GM10266 (cell line): ENCODE results near the gene KCNN3.

Experiments
- DNase-seq: peaks from one replicate; pipeline ENCODE4 v3.0.0; 2012; ENCODE audit errors: extremely low spot score
- TF ChIP-seq, protein P1 (sequence below): IDR thresholded peaks from 2 replicates; pipeline ENCODE4 v1.5.1; 2012; ENCODE audit warnings: mild to moderate bottlenecking, low read depth; ENCODE audit not compliant: control insufficient read depth, insufficient read depth; ENCODE audit errors: missing control alignments

Gene KCNN3

DNA sequence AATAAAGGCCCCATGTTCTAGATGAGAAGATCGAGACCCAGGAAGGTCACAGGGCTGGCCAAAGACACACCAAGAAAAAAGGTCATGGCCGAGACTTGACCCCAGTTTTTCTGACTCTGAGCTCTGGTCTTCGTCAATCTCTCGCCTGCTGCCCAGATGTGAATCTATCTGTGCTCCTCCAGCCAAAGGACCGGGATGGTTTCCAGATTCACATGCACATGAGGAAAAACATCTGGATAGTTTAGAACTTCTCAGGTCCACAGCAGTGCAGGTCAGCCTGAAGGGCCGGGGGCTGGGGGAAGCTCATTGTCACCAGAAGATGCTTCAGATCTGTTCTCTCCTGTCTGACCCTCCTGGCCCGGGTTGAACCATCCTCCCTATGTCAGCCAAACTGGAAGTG, 49.0 kb downstream of the KCNN3 start:
- DNase-seq: no peak
- TF ChIP-seq, protein P1, sequence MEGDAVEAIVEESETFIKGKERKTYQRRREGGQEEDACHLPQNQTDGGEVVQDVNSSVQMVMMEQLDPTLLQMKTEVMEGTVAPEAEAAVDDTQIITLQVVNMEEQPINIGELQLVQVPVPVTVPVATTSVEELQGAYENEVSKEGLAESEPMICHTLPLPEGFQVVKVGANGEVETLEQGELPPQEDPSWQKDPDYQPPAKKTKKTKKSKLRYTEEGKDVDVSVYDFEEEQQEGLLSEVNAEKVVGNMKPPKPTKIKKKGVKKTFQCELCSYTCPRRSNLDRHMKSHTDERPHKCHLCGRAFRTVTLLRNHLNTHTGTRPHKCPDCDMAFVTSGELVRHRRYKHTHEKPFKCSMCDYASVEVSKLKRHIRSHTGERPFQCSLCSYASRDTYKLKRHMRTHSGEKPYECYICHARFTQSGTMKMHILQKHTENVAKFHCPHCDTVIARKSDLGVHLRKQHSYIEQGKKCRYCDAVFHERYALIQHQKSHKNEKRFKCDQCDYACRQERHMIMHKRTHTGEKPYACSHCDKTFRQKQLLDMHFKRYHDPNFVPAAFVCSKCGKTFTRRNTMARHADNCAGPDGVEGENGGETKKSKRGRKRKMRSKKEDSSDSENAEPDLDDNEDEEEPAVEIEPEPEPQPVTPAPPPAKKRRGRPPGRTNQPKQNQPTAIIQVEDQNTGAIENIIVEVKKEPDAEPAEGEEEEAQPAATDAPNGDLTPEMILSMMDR: no peak

DNA sequence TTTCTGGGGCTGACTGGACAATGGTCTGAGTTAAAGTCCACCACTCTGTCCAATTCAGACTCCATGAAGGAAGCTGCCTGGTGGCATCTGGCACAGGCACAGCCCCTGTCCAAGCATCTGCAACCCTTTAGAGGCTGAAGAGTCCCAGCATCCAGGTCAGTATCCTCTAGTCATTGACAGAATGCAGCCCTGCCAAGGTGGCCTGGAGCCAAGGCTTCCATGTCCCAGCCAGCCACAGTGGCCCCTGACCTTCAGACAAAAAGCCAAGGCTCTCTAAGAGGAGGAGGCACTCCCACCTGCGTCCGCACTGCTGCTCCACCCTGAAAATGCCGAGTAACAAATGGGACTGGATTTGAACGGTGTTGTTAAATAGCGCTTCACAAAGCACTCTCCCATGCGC, 49.4 kb downstream of the KCNN3 start:
- TF ChIP-seq, protein P1: no peak
- DNase-seq: no peak

DNA sequence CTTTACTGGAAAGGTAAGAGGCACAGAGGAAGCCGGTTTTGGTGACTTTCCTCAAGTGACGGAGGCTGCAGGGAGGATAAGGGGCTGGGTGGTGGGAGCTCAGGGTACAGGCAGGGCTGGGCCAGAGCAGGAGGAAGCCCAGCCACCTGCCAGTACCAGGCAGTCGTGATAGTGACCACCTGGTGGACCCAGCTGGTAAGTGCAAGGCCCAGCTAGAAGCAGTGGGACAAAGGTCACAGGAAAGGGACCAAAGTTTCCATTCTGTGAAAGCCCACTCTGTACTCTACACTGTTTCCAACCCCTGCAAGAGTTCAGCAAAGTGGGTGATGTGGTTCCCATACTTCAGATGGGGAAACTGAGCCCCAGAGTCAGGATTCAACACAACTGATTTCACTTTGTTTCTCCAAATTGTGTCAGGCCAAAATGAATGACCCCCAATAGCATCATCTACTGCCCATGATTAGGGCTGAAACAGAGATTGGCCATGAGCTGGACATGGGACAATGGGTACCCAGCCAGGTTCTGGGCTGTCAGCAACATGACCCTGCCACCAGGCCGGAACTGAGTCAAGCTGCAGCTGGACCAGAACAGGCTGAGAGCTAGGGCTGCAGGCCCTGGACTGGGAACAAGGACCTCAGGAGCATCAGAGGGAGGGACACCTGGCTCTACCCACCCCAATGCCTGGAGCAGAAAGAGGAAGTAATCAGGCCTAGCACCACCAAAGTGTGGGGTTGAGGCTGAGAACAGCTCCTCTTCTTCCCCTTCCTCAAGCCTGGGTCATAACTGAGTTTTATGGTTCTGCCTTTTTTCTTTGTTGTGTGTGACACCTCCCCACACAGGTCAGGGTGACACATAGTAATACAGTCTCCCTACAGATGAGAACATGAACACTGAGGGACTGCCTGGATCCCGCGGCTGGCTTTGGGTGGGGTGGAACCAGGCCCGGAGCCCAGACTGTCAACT, 50.2 kb downstream of the KCNN3 start:
- TF ChIP-seq, protein P1: peak; percentile 47
- DNase-seq: peak; percentile 35

DNA sequence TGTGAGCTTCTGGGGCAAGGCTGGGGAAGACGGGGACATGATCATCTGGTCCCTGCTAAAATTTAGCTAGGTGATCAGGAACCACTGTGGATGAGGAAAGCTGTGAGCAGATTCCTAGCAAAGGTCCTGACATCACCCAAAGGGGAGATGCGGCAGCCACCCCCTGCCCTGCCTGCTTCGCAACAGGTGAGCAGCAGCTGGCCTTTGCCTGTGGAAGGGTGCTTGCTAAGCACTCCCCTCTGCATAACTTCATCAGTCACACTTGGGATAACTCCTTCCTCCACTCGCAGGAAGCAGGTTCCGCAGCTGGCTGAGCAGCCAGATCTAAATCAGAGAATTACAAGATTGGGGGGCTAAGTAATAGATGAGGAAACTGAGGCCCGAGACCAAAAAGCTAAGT, 51.2 kb downstream of the KCNN3 start:
- TF ChIP-seq, protein P1: no peak
- no peak for DNase-seq

DNA sequence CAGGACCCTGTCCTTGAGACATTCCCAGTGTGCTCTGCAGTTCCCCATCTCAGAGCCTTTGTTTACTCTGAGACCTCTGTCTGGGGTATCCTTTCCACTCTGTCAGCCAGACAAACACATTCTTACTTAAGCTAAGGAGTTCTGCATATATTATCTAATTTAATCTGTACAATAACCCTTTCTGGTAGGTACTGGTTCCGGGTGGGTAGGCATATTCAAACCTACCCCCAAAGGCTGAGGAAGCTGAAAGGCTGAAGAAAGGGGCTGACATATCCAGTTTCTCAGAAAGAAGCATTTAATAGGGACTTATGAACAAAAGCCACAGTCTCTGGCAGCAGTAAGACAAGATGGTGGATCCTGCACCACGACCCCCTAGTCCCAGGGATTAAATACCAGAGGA, 53.1 kb downstream of the KCNN3 start:
- TF ChIP-seq, protein P1: no peak
- no peak for DNase-seq

DNA sequence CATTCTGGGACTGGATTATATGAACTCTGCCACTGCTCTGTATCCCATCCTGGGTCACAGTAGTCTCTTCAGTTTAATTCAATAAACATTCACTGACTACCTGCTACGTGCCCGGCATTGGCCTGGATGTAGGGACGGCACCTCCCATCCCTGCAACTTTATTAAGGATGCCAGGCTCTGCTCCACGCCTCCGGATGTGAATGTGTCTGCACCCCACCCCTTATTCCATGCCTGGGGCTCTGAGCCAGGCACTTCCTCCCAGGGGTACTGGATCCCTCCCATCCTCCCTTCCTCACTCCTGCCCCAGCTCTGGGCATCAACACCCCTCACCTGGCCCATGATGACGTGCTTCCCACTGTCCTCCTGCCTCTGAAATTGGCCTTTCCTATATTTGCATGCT, 53.7 kb downstream of the KCNN3 start:
- TF ChIP-seq, protein P1: no peak
- DNase-seq: no peak

DNA sequence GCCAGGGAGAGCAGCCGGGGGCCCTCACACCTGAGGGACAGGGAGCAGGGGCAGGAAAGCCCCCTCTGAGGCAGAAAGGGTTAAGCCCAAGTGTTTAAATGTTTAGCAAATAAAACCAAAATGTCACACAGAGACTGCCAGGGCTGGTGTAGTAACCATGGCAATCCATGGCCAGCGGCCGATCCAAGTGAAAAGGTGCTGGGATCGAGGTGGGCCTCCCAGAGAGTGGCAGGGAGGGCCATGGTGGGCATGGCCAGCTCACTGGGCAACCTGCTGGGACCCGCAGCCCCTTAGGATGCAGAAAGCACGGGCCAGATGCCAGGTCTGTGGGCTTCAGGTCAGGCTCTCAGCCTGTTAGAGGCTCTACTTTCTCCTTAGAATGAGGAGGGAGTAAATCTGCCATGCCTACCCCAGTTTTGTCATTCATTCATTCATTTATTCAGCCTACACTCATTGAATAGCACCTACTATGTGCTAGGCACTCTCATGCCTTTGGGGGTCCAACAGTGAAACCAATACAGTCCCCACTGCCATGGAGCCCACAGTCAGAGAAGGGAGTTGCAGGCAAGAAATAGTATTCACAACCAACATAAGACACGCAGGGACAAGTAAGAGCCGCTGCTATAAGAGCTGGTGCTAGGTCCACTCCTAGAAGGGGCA, 56.1 kb downstream of the KCNN3 start:
- TF ChIP-seq, protein P1: no peak
- no peak for DNase-seq
